DOHH2 (cell line): ENCODE measurements around the gene REEP2.

Experiments used
- CTCF ChIP-seq: fragments of 200-600 bp; sonication (generic); IDR thresholded peaks from one replicate; pipeline ENCODE4 v1.5.1; 2014; ENCODE audit warnings: antibody characterized with exemption, mild to moderate bottlenecking, low read depth, low read length; ENCODE audit not compliant: poor library complexity, severe bottlenecking
- EZH2phosphoT487 ChIP-seq: fragments of 200-600 bp; sonication (generic); IDR thresholded peaks from 2 replicates; pipeline ENCODE4 v1.6.1; 2017; ENCODE audit warnings: borderline replicate concordance, mild to moderate bottlenecking, antibody characterized with exemption, low read length, moderate library complexity, mixed read lengths

GRCh38 chr5:138391859-138392386 is 46.9 kb upstream of the REEP2 start:
- no peak for TF ChIP-seq CTCF
- TF ChIP-seq EZH2phosphoT487 = no peak
